ENCODE measurements around the gene PROC. TPM values are rescaled to one million over a fixed set of nuclear protein-coding genes. Genes with fewer than 3 reads are reported as not detected.

The PROC gene
- total and polyA plus RNA-seq, 9 donors: 0.51 to 1.1 TPM; not detected in 7

DNA sequence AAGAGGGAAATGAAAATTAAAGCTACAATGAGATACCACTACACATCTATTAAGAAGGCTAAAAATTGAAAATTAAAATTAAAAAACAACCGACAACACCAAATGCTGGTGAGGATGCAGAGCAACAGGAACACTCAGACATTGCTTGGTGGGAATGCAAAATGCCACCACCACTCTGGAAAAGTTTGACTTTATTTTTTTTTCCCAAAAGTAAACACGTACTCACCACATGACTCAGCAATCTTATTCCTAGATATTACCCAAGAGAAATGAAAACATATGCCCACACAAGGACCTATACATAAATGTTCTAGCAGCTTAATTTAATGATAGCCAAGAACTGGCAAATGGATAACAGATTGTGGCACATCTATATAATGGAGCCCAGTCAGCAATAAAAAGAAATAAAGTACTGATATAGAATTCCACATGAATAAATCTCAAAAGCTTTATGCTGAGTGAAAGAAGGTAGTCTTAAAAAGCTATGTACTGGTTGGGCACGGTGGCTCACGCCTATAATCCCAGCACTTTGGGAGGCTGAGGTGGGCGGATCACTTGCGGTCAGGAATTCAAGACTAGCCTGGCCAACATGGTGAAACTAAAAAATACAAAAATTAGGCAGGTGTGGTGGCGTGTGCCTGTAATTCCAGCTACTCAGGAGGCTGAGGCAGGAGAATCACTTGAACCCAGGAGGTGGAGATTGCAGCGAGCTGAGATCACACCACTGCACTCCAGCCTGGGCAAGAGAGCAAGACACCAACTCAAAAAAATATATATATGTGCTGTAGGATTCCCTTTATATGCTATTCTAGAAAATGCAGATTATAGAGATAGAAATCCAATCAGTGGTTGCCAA, 4.2 kb upstream of the PROC start:
- WGBS, 3 donors: 84 to 85% (median 84%) methylated on average over 8 of the region's 8 CpGs
- no peak for DNase-seq
- H3K27ac ChIP-seq: no peak overlapping the region
- no peaks in the 10 kb centered on the region for H3K27me3 ChIP-seq
- TF ChIP-seq EP300 (IDR thresholded peaks at IDR 0.05) (no peak), POLR2A (IDR thresholded peaks at IDR 0.05) (no peak)
- TF ChIP-seq, protein P1, sequence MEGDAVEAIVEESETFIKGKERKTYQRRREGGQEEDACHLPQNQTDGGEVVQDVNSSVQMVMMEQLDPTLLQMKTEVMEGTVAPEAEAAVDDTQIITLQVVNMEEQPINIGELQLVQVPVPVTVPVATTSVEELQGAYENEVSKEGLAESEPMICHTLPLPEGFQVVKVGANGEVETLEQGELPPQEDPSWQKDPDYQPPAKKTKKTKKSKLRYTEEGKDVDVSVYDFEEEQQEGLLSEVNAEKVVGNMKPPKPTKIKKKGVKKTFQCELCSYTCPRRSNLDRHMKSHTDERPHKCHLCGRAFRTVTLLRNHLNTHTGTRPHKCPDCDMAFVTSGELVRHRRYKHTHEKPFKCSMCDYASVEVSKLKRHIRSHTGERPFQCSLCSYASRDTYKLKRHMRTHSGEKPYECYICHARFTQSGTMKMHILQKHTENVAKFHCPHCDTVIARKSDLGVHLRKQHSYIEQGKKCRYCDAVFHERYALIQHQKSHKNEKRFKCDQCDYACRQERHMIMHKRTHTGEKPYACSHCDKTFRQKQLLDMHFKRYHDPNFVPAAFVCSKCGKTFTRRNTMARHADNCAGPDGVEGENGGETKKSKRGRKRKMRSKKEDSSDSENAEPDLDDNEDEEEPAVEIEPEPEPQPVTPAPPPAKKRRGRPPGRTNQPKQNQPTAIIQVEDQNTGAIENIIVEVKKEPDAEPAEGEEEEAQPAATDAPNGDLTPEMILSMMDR (IDR thresholded peaks at IDR 0.05): no peak
- no peak overlapping the region for H3K4me3 ChIP-seq
- H3K36me3 ChIP-seq: no peaks in the 10 kb centered on the region
- peaks cover 7% of the 10 kb centered on the region for H3K4me1 ChIP-seq (ENCODE audit: insufficient read depth)
- H3K9me3 ChIP-seq: no peaks in the 10 kb centered on the region
- intact Hi-C loops (cut with DNase I): no loop called here

DNA sequence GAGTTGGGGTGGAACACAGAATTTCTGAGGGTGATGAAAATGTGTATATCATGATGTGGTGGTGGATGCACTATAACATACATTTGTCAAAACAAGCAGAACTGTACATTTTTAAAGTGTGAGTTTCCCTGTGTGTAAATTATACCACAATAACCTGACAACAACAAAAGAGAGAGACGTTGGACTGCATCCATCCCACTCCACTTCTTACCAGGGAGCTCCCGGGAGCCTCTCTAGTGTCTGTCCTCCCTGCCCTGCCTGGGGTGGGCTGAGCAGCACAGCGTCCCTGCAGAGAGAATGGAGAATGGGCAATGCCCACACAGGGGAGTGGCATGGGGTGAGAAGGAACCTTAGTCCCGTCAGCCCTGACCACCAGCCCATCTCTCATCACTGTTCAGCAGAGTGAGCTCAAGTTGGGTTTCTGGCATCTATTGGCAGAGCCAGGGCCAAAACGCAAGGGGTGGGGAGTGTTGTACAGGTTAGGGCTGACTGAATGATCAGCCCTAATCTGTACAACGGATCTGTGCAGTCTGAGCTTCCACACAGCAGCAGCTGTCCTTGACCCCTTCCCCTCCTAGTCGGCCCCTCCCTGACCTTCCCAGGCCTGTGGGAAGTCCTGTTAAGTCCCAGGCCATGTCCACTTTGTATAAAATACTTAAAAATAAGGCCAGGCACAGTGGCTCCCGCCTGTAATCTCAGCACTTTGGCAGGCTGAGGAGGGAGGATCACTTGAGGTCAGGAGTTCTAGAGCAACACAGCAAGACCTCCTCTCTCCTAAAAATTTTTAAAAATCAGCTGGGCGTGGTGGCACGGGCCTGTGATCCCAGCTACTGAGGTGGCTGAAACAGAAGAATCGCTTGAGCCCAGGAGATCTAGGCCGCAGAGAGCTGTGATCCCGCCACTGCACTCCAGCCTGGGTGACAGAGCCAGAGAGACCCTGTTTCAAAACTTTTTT, 3.3 kb upstream of the PROC start:
- Histone ChIP-seq H3K4me1 (ENCODE audit: insufficient read depth) (peaks cover 7% of the 10 kb centered on the region), H3K27ac (no peak overlapping the region)

DNA sequence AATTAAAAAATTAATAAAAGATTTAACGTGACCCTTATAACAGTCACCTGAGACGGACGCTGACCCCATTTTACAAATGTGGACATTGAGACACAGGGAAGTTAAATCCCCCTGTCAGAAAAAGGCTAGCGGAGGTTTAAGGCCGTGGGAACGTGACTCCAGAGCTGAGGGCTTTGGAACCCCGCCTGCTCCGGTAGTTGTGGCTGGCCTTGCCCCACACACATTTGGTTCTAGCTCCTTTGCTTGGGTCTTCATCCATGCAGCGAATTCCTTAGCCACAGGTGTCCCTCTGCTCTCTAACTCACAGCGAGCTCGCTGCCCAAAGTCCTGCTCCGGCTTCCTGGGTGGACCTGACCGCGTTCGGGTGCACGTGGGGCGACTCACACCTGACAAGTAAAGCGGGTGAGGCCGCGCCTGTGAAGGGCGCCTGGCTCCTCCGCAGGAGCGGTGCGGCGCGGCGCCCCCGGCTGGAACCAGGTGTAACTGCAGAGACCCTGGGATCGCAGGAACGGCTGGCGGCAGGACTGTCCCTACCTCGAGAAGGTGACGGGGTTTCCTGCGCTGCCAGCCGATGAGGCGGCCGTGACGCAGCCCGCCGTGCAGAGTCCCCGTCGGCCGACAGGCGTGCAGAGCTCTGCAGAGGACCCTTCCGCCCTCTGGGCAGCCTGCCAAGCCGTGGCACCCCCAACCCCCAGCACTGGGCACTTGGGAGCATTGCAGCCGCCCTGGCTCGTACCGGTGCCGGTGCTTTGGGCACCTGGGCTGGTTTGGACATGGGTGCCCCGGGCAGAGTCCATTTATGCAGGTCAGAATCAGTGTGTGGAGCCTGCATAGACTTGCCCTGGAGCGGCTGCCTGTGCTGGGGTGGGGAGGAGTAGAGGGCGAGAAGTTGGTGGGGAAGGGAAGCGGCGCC, 2.4 kb upstream of the PROC start:
- no peak for TF ChIP-seq EP300 (IDR thresholded peaks at IDR 0.05)
- TF ChIP-seq, protein P1 (IDR thresholded peaks at IDR 0.05): peak in 1 of 3 donors; percentile 59
- DNase-seq: peak; percentile 31 to 63 (median 46)
- no peaks in the 10 kb centered on the region for H3K27me3 ChIP-seq
- H3K36me3 ChIP-seq: no peaks in the 10 kb centered on the region
- intact Hi-C loops (cut with DNase I): no loop called here
- no peak overlapping the region for H3K27ac ChIP-seq
- H3K4me3 ChIP-seq: peak overlapping the region; percentile 15
- no peaks in the 10 kb centered on the region for H3K9me3 ChIP-seq
- H3K4me1 ChIP-seq (ENCODE audit: insufficient read depth): peaks cover 7% of the 10 kb centered on the region
- 14 to 27% (median 14%) methylated on average over 54 to 55 of the region's 55 CpGs for WGBS, 3 donors

More for the DNA sequence above, 3.3 kb upstream of the PROC start:
- Histone ChIP-seq H3K4me3 (no peak overlapping the region), H3K36me3 (no peaks in the 10 kb centered on the region), H3K9me3 (no peaks in the 10 kb centered on the region), H3K27me3 (no peaks in the 10 kb centered on the region)
- TF ChIP-seq, protein P1 (IDR thresholded peaks at IDR 0.05): no peak
- no peak for DNase-seq
- 65 to 69% (median 65%) methylated on average over 13 of the region's 13 CpGs for WGBS, 3 donors
- intact Hi-C loops (cut with DNase I): no loop called here

Data from ovary (tissue), 9 donors.